ENCODE results near the gene TMEM209.

GRCh38 chr7:130157700-130158099 lies 47.5 kb downstream of the TMEM209 start:
- no peak for TF ChIP-seq CTCF (IDR thresholded peaks at IDR 0.05; ENCODE audit: low read depth, low read length, poor library complexity, severe bottlenecking)
- no peak for TF ChIP-seq EZH2phosphoT487 (IDR thresholded peaks at IDR 0.05; ENCODE audit: borderline replicate concordance, low read length)
